Gastrocnemius medialis (tissue), 4 donors: Measurements from ENCODE around the gene ANKS1B. TPM values are rescaled to one million over a fixed set of nuclear protein-coding genes. Genes with fewer than 3 reads are reported as not detected.

ENCODE experiments used
- ATAC-seq, 2 donors: fragments of 150-250 bp; one replicate each; pipeline ENCODE4 v1.9.1; 2016
- DNase-seq, 2 donors: peaks; one replicate each; pipeline ENCODE4 v3.0.0-alpha.2; 2019
- H3K27ac ChIP-seq, 4 donors: fragments of 200-600 bp; sonication (generic); 1 replicate in 1 of 4; 2 replicates in 3 of 4; pipeline ENCODE4 v1.5.1; 2016 to 2018; ENCODE audit warnings: mild to moderate bottlenecking in 2 of 4, moderate library complexity in 1 of 4
- H3K27me3 ChIP-seq, 3 donors: fragments of 200-600 bp; sonication (generic) in 2 of 3; 1 replicate in 1 of 3; 2 replicates in 2 of 3; pipeline versions ENCODE4 v1.5.1 to v1.6.0; 2016 to 2019; ENCODE audit warnings: mild to moderate bottlenecking in 1 of 3, moderate library complexity in 1 of 3
- H3K36me3 ChIP-seq, 2 donors: fragments of 200-600 bp; sonication (generic) in 1 of 2; one replicate each; pipeline ENCODE4 v1.5.1; 2017 to 2018
- H3K4me1 ChIP-seq, 2 donors: fragments of 200-600 bp; sonication (generic) in 1 of 2; one replicate each; pipeline ENCODE4 v1.5.1; 2016 to 2017; ENCODE audit warnings: mild to moderate bottlenecking in 2 of 2
- H3K4me3 ChIP-seq, 4 donors: fragments of 200-600 bp; sonication (generic) in 3 of 4; 1 replicate in 1 of 4; 2 replicates in 3 of 4; pipeline ENCODE4 v1.5.1; 2016 to 2019; ENCODE audit warnings: mild to moderate bottlenecking in 2 of 4
- H3K9me3 ChIP-seq, 3 donors: fragments of 200-600 bp; sonication (generic) in 2 of 3; 1 replicate in 1 of 3; 2 replicates in 2 of 3; pipeline ENCODE4 v1.5.1; 2016 to 2019
- POLR2A ChIP-seq, 2 donors: fragments of 450-650 bp; IDR thresholded peaks; one replicate each; pipeline ENCODE4 v1.6.1; 2017; ENCODE audit warnings: antibody characterized with exemption in 2 of 2, mild to moderate bottlenecking in 2 of 2, moderate library complexity in 2 of 2
- in situ Hi-C, 4 donors: fragments of 200-750 bp; cut with MboI; loops; one replicate each; pipeline versions ENCODE4 v1.15.0 to v1.8.0; 2017; ENCODE audit warnings: low sequenced_read_pairs in 4 of 4
- intact Hi-C: fragments of 100-400 bp; cut with DNase I; formaldehyde crosslinking; loops from one replicate; pipeline ENCODE4 v1.15.1; 2023; ENCODE audit warnings: low total_unique reads
- total RNA-seq, 4 donors: library from RNA; depleted of rRNA; stranded (reverse); fragments of >200 nt; gene quantifications; one replicate each; pipeline versions ENCODE4 v1.1.0 to v1.2.3, GENCODE V29; 2016
- TF ChIP-seq, protein P1 (sequence below), 5 experiments: fragments of 450-650 bp in 3 of 5; fragments of 200-600 bp in 2 of 5; sonication (generic) in 2 of 5; IDR thresholded peaks in 4 of 5; conservative IDR thresholded peaks in 1 of 5; 1 replicate in 4 of 5; 2 replicates in 1 of 5; pipeline ENCODE4 v1.5.1; 2016 to 2019; ENCODE audit warnings: antibody characterized with exemption in 5 of 5, mild to moderate bottlenecking in 3 of 5, moderate library complexity in 3 of 5

ANKS1B gene
- total RNA-seq, 4 donors from 2014 or later = 3.9 to 14.5 (median 5.7) TPM

DNA sequence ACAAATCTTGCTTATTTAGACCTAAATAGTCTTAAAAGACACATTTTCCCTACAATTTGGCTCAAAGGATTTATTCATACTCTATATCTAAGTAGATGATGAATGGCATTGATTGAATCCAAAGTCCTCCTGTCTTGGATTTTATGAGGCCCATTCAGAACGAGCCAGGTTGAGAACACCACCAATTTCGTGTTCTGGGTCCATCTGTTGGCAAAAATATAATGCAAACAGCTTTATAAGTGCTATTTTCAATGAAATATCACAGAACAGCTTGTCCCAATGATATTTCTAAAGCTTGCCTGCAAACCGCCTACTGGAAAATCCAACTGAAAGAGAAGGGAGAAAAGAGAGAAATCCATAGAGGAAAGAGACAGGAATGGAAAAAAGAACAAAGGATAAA is 542.0 kb downstream of the ANKS1B start:
- Histone ChIP-seq H3K4me3 (no peak overlapping the region), H3K27me3 (no peaks in the 10 kb centered on the region), H3K36me3 (no peaks in the 10 kb centered on the region), H3K4me1 (no peaks in the 10 kb centered on the region), H3K9me3 (no peaks in the 10 kb centered on the region), H3K27ac (no peak overlapping the region)
- TF ChIP-seq, protein P1, sequence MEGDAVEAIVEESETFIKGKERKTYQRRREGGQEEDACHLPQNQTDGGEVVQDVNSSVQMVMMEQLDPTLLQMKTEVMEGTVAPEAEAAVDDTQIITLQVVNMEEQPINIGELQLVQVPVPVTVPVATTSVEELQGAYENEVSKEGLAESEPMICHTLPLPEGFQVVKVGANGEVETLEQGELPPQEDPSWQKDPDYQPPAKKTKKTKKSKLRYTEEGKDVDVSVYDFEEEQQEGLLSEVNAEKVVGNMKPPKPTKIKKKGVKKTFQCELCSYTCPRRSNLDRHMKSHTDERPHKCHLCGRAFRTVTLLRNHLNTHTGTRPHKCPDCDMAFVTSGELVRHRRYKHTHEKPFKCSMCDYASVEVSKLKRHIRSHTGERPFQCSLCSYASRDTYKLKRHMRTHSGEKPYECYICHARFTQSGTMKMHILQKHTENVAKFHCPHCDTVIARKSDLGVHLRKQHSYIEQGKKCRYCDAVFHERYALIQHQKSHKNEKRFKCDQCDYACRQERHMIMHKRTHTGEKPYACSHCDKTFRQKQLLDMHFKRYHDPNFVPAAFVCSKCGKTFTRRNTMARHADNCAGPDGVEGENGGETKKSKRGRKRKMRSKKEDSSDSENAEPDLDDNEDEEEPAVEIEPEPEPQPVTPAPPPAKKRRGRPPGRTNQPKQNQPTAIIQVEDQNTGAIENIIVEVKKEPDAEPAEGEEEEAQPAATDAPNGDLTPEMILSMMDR (IDR thresholded peaks at IDR 0.05 in 4 of 5, conservative IDR thresholded peaks at IDR 0.05 in 1 of 5) = no peak
- TF ChIP-seq POLR2A (IDR thresholded peaks at IDR 0.05) = no peak
- intact Hi-C loops = no loop called here
- in situ Hi-C loops = no loop called here
- ATAC-seq = no peak
- no peak for DNase-seq

GRCh38 chr12:99439399-99439798 is 545.3 kb downstream of the ANKS1B start:
- Histone ChIP-seq H3K27ac (no peak overlapping the region), H3K4me3 (no peak overlapping the region), H3K9me3 (no peaks in the 10 kb centered on the region), H3K36me3 (no peaks in the 10 kb centered on the region), H3K4me1 (no peaks in the 10 kb centered on the region), H3K27me3 (no peaks in the 10 kb centered on the region)
- intact Hi-C loops (no loop called here), in situ Hi-C loops (no loop called here)
- no peak for ATAC-seq
- TF ChIP-seq, protein P1 (IDR thresholded peaks at IDR 0.05 in 4 of 5, conservative IDR thresholded peaks at IDR 0.05 in 1 of 5) = no peak
- no peak for TF ChIP-seq POLR2A (IDR thresholded peaks at IDR 0.05)
- DNase-seq = no peak

DNA sequence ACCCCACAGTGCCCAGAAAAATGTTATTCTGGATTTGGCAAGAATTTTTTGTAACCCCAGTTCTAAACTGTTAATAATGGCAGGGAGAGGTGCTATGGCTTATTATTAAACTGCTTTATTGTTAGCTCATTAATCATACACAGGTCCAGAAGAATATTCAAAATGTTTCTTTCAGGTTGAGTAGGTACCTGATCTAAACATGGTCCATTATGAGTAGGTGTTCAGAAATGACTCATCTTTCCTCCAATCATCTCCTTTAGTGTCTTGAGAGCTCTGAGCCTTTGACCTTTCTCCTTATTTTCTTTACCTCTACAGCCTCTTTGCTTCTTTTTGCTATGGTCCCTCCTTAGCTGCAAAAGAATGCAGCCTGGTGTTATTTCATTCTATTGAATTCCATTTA is 548.2 kb downstream of the ANKS1B start:
- no peak for ATAC-seq
- Histone ChIP-seq H3K4me3 (no peak overlapping the region), H3K9me3 (no peaks in the 10 kb centered on the region), H3K27ac (no peak overlapping the region), H3K4me1 (no peaks in the 10 kb centered on the region), H3K36me3 (no peaks in the 10 kb centered on the region), H3K27me3 (no peaks in the 10 kb centered on the region)
- TF ChIP-seq, protein P1 (IDR thresholded peaks at IDR 0.05 in 4 of 5, conservative IDR thresholded peaks at IDR 0.05 in 1 of 5) = no peak
- no peak for TF ChIP-seq POLR2A (IDR thresholded peaks at IDR 0.05)
- intact Hi-C loops = no loop called here
- DNase-seq = no peak
- in situ Hi-C loops = no loop called here

DNA sequence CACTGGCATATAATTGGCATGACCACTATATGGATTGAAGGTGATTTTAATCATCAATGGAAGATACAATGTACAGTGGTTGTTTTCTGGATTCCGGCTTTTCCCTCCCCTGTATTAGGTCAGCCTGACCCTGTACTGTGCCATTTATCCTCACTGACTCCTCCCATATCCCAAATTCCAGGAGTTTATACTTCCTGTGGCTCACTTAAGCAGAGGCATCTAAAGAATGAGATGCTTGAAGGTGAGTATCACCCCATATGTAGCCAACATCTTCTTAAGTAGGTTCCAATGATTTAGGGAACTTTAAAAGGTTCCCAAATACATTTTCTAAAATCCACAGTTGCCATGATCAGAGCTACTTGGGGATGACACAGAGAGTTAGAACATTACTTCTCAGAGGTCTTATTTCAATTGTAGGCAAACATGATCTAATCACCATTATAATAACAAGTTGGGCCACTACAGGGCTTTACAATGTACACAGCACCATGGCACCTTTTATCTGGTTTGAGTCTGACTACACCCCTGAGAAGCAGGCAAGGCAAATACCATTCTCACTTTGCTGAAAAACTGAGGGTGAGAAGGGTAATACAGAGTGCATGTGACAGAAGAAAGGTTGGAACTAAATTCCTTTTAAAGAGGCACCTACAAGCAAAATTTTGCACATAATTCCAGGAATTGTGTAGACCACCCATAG is 549.5 kb downstream of the ANKS1B start:
- DNase-seq = no peak
- no peak for ATAC-seq
- Histone ChIP-seq H3K4me1 (no peaks in the 10 kb centered on the region), H3K4me3 (no peak overlapping the region), H3K36me3 (no peaks in the 10 kb centered on the region), H3K27ac (no peak overlapping the region), H3K27me3 (no peaks in the 10 kb centered on the region), H3K9me3 (no peaks in the 10 kb centered on the region)
- intact Hi-C loops (no loop called here), in situ Hi-C loops (no loop called here)
- TF ChIP-seq, protein P1 (IDR thresholded peaks at IDR 0.05 in 4 of 5, conservative IDR thresholded peaks at IDR 0.05 in 1 of 5) = no peak
- TF ChIP-seq POLR2A (IDR thresholded peaks at IDR 0.05) = no peak

GRCh38 chr12:99433155-99433554 is 551.6 kb downstream of the ANKS1B start:
- Histone ChIP-seq H3K9me3 (no peaks in the 10 kb centered on the region), H3K36me3 (no peaks in the 10 kb centered on the region), H3K27ac (no peak overlapping the region), H3K4me1 (no peaks in the 10 kb centered on the region), H3K4me3 (no peak overlapping the region), H3K27me3 (no peaks in the 10 kb centered on the region)
- no peak for TF ChIP-seq POLR2A (IDR thresholded peaks at IDR 0.05)
- TF ChIP-seq, protein P1 (IDR thresholded peaks at IDR 0.05 in 4 of 5, conservative IDR thresholded peaks at IDR 0.05 in 1 of 5) = no peak
- intact Hi-C loops = no loop called here
- DNase-seq (no peak), ATAC-seq (no peak)
- in situ Hi-C loops = no loop called here
